COLO829 (cell line): ENCODE measurements around the gene PPP2R5C.
"Not testable (repeated sequence)": the region's sequence is repeated elsewhere in the genome, so short reads cannot be mapped to it uniquely, and the experiment has no call there.

Experiments
- DNase-seq: peaks from one replicate; pipeline ENCODE4 v3.0.0; 2012; ENCODE audit warnings: low spot score

PPP2R5C gene

DNA sequence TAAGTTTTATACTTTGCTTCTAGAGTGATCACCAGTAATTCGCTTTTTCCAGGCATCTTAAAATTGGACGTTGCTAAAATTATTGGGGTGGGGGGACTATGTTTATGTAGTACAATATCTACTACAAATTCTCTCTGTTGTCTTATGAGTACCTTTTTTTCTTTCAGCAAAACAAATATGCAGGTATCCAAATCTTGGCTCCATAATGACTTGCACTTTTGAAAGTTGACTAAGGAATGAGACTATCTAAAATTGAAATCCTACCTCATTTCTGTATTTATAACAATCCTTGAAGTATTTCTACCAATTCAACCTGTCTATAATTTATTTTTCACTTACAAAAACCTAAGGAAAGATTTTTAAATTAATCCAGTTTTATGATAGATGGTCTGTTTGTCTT is 205.2 kb downstream of the PPP2R5C start:
- no peak for DNase-seq

DNA sequence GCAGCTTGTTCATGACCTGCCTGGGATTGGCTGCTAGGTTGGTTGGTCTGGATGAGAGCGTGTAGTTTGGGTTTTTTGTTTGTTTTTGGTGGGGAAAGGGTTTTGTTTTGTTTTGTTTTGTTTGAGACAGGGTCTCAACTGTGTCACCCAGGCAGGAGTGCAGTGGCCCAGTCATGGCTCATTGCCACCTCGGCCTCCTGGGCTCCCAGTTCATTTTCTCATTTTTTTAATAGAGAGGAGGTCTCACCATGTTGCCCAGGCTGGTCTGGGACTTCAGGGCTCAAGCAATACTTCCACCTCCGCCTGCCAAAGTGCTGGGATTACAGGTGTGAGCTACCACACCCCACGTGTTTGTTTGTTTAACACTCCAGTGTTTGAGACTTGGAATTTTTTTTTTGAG is 206.7 kb downstream of the PPP2R5C start:
- no peak for DNase-seq

DNA sequence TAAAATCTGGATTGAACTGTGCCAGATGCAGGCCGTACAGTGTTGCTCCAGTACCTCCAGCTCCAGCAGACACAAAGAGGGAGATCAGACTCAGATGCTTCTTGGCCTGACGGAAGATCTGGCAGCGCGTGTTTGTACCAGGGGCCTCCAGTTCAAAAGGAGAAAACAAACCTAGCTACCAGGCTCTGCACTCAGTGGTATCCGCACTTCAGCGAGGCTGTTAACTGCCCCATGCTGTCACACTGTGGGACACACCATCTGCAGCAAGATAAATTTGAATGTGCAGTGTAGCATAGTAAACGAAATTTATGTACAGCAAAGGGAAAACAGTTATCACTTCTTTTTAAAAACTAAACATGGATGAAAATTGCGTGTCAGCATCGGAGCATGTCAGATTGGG is 208.0 kb downstream of the PPP2R5C start:
- DNase-seq, result no peak

DNA sequence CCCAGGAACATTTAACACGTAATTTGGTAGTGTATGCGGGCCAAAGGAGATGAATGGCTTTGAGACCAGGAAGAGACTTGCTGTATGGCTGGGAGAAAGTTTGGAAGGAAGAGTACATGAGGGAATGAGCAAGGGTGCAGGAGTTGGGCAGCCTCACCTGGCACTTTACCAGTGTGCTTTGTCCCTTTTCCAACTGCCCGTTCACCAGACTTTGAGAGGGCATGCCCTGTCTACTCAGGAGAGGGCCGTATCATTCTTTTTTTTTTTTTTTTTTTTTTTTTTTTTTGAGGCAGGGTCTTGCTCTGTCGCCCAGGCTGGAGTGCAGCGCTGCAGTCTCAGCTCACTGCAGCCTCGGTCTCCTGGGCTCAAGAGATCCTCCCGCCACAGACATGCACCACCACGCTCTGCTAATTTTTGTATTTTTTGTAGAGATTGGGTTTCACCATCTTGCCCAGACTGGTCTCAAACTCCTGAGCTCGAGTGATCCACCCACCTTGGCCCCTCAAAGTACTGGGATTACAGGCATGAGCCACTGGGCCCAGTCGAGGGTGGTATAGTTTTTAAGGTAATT is 209.4 kb downstream of the PPP2R5C start:
- no peak for DNase-seq

DNA sequence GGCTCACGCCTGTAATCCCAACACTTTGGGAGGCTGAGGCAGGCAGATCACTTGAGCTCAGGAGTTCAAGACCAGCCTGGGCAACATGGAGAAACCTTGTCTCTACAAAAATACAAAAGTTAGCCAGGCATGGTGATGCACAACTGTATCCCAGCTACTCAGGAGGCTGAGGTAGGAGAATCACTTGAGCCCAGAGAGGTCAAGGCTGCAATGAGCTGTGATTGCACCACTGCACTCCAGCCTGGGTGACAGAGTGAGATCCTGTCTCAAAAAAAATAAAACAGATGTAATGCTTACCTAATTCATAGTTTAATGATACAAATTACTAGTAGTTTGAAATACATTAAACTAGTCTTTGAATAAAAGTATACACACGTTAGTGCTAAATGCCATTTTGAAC is 209.9 kb downstream of the PPP2R5C start:
- DNase-seq, result not testable (repeated sequence)

DNA sequence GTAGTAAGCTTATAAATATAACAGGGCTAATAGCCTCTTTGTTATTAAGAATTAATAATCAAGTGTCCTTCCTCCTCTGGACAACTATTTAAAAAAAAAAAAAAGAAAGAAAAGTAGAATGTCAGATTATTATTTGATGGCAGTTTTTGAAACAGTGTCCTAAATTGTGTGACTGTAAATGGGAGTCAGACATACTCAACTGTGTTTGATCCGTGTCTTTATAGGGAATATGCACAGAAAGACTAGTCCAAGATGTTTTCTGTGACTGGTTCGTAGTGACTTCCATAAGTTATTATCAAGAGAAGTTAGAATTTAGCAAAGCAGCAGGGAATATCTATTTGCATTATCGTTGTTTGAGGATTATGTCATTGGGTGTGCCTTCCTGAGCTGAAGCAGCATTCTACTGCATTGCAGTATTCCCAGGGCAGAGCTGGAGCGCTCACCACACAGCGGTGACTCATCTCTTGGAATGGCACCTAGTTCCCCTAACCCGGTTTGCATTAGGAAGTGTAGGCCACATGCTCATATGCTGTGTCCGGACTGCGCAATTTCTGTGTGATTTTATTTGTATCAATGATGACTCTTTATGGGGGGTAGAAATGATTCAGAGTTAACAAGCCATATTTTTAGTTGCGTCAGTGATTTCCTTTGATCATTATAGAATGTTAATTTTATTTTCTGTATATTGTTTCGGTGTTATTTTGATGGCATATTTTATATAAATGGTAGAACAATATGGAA is 210.8 kb downstream of the PPP2R5C start:
- DNase-seq, result peak; percentile 86

DNA sequence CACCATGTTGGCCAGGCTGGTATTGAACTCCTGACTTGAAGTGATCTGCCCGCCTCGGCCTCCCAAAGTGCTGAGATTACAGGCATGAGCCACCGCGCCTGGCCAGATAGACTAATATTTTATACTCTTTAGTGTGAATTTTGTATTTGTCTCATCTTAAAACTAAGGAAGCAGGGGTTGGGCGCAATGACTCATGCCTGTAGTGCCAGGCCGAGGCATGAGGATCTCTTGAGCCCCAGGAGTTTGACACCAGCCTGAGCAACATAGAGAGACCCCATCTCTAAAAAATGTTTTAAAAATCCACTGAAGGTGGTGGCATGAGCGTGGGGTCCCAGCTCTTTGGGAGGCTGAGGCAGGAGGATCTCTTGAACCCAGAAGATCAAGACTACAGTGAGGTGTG is 211.8 kb downstream of the PPP2R5C start:
- no peak for DNase-seq

DNA sequence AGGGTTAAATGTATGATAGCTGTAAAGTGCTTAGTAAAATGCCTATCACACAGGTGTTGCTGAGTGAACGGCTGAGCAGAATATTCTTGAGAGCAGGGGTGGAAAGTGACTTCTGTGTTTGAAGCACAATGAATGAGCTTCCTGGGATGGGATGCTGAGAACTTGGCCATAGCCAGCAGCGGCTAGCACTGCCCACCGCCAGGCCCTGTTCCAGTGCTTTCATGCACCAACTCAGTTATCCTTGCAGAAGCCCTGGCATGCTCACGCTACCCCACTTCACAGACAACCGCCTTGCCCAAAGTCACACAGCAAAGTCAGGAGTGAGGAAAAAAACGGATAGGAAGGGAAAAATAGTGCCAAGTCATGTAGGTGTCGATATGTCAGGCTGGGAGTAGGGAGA is 213.7 kb downstream of the PPP2R5C start:
- DNase-seq, result no peak
